GM06990 (cell line): ENCODE results near the gene ASIC1.

Experiments
- DNase-seq: peaks from one replicate; pipeline ENCODE4 v3.0.0-alpha.2; 2011; ENCODE audit not compliant: insufficient read length; ENCODE audit errors: extremely low read depth
- H3K27me3 ChIP-seq: replicated peaks from 2 replicates; pipeline ENCODE4 v1.6.0; 2011; ENCODE audit warnings: low read length; ENCODE audit not compliant: control insufficient read depth, insufficient read depth
- H3K36me3 ChIP-seq: 2 replicates; pipeline ENCODE4 v1.5.1; 2011; ENCODE audit warnings: low read length; ENCODE audit not compliant: control insufficient read depth, insufficient read depth
- H3K4me3 ChIP-seq: replicated peaks from 2 replicates; pipeline ENCODE4 v1.5.1; 2011; ENCODE audit warnings: low read depth, mild to moderate bottlenecking, control low read depth, low read length
- CTCF ChIP-seq: IDR thresholded peaks from 2 replicates; pipeline ENCODE4 v1.5.1; 2011; ENCODE audit warnings: low read length, control low read depth, mild to moderate bottlenecking, inconsistent platforms; ENCODE audit not compliant: insufficient read depth, poor library complexity, severe bottlenecking

Gene ASIC1

DNA sequence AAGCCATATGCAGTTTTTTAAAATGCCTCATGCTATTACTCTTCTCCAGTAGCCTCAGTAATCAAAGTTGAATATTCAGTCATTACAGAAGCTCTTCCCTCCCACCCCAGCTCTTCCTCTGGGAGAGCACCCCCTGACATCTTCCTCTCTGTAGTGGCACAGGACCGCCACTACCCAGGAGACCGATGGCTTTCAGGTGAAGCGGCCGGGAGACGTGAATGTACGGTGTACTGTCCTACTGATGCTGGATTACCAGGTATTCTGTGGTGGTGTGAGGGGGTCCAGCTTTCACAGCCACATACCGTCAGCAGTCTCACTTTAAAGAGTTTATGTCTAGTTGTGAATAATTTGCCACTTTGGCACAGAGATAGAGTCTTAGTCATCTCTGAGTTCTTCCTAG is 32.3 kb downstream of the ASIC1 start:
- no peak for DNase-seq
- Histone ChIP-seq H3K36me3 (peaks cover 24% of the 10 kb centered on the region), H3K27me3 (no peaks in the 10 kb centered on the region), H3K4me3 (no peak overlapping the region)
- no peak for TF ChIP-seq CTCF

DNA sequence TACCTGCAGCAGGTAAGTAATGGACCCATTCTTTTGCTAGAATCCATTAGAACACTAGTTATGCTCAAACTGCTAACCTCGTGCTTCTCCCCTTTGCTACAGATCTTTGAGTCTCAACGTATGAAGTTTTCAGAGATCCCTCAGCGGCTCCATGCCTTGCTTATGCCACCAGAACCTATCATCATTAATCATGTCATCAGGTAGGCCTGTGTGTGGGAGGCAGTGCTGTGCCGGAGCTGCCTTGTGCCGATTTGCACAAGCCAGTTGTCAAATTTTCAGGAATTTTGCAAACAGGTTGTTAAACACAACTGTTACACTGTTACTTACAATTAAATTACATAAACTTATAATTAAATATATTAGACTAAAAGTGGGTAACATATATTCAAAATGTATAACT is 33.0 kb downstream of the ASIC1 start:
- DNase-seq: no peak
- TF ChIP-seq CTCF: no peak
- H3K27me3 ChIP-seq: no peaks in the 10 kb centered on the region
- H3K4me3 ChIP-seq: no peak overlapping the region
- peaks cover 24% of the 10 kb centered on the region for H3K36me3 ChIP-seq

DNA sequence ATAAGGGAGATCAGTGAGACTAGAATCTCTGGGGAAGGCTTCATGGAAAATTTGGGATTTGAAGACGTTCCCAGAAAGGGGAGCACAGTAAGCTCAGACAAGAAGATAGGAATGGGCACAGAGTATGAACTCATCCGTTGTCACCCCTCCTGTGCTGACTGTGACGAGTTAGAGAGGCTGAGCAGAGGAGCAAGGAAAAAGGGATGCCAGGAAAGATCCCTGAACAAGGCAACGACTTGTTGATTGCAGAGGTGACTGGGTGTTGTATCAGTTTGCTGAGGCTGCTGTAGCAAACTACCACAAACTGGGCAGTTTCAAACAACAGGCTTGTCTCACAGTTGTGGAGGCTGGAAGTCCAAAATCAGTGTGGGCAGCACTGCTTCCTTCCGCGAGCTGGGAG is 40.6 kb downstream of the ASIC1 start:
- H3K4me3 ChIP-seq: no peak overlapping the region
- H3K27me3 ChIP-seq: no peaks in the 10 kb centered on the region
- H3K36me3 ChIP-seq: peaks cover 31% of the 10 kb centered on the region
- DNase-seq: no peak
- no peak for TF ChIP-seq CTCF

GRCh38 chr12:50099302-50100008 is 42.1 kb downstream of the ASIC1 start:
- peaks cover 25% of the 10 kb centered on the region for H3K36me3 ChIP-seq

GRCh38 chr12:50100561-50100960 is 43.2 kb downstream of the ASIC1 start:
- TF ChIP-seq CTCF: no peak
- H3K36me3 ChIP-seq: peaks cover 25% of the 10 kb centered on the region
- no peaks in the 10 kb centered on the region for H3K27me3 ChIP-seq
- no peak overlapping the region for H3K4me3 ChIP-seq
- DNase-seq: no peak

More at GRCh38 chr12:50099302-50100008, 42.1 kb downstream of the ASIC1 start:
- Histone ChIP-seq H3K27me3 (no peaks in the 10 kb centered on the region), H3K4me3 (no peak overlapping the region)
- TF ChIP-seq CTCF: no peak
- no peak for DNase-seq

- no peak for DNase-seq
- Histone ChIP-seq H3K27me3 (no peaks in the 10 kb centered on the region), H3K36me3 (peaks cover 16% of the 10 kb centered on the region), H3K4me3 (no peak overlapping the region)
- no peak for TF ChIP-seq CTCF
Measured at GRCh38 chr12:50101663-50102062, 44.3 kb downstream of the ASIC1 start.
